Breast epithelium (tissue), 3 donors: ENCODE data around the gene PLP1.

Experiments used
- CTCF ChIP-seq, 3 donors: fragments of 450-650 bp; IDR thresholded peaks; one replicate each; pipeline ENCODE4 v1.5.1; 2016 to 2017; ENCODE audit warnings: antibody characterized with exemption in 3 of 3, mild to moderate bottlenecking in 3 of 3, moderate library complexity in 3 of 3
- POLR2A ChIP-seq: fragments of 450-650 bp; IDR thresholded peaks from one replicate; pipeline ENCODE4 v1.6.1; 2016; ENCODE audit warnings: antibody characterized with exemption, mild to moderate bottlenecking, moderate library complexity
- POLR2AphosphoS5 ChIP-seq, 3 donors: sonication (generic); formaldehyde crosslinking; IDR thresholded peaks; one replicate each; pipeline ENCODE4 v1.6.1; 2017; ENCODE audit warnings: antibody characterized with exemption in 3 of 3

- TF ChIP-seq CTCF (IDR thresholded peaks at IDR 0.05) = no peak
- no peak for TF ChIP-seq POLR2A
- no peak for TF ChIP-seq POLR2AphosphoS5 (IDR thresholded peaks at IDR 0.05)
Measured at GRCh38 chrX:103800318-103800717, 23.7 kb downstream of the PLP1 start.
